Activated CD4-positive, alpha-beta T cell treated with anti-CD3 and anti-CD28 coated beads for 36 hours (primary cell): Measurements from ENCODE around the gene KRTAP10-11. TPM values are rescaled to one million over a fixed set of nuclear protein-coding genes. Genes with fewer than 3 reads are reported as not detected.
A peak's percentile ranks its signal among the peaks of the same experiment; 100 is the strongest.

Experiments
- ATAC-seq: fragments of 200-7000 bp; cut with Tn5 transposase; one replicate; pipeline ENCODE4 v1.10.0; 2021; ENCODE audit warnings: mild to moderate bottlenecking, moderate library complexity
- CTCF ChIA-PET: fragments of 350-600 bp; sonication (Branson Sonifier 250); formaldehyde crosslinking; loops from one replicate; lab custom pipeline; 2021; ENCODE audit warnings: antibody characterized with exemption; lab: Charles Lee
- POLR2A ChIA-PET: fragments of 350-600 bp; sonication (Branson Sonifier 250); formaldehyde crosslinking; loops from one replicate; lab custom pipeline; 2021; ENCODE audit warnings: antibody characterized with exemption, inconsistent platforms; lab: Charles Lee
- DNase-seq: peaks from one replicate; pipeline ENCODE4 v3.0.0-alpha.2; 2020
- H3K27ac Mint-ChIP-seq: one replicate; pipeline ENCODE4 v1.8.0; 2021; ENCODE audit warnings: mixed read lengths
- H3K27me3 Mint-ChIP-seq: one replicate; pipeline ENCODE4 v1.8.0; 2021; ENCODE audit warnings: mixed read lengths
- H3K36me3 Mint-ChIP-seq: one replicate; pipeline ENCODE4 v1.8.0; 2021; ENCODE audit warnings: low read depth, mixed read lengths
- H3K4me1 Mint-ChIP-seq: one replicate; pipeline ENCODE4 v1.8.0; 2021; ENCODE audit warnings: mixed read lengths
- H3K4me3 Mint-ChIP-seq: one replicate; pipeline ENCODE4 v1.8.0; 2021; ENCODE audit warnings: mild to moderate bottlenecking, moderate library complexity, mixed read lengths
- H3K9me3 Mint-ChIP-seq: one replicate; pipeline ENCODE4 v1.8.0; 2021; ENCODE audit warnings: low read depth, mixed read lengths
- intact Hi-C, 2 experiments: fragments of 100-400 bp; cut with DNase I in 1 of 2; cut with micrococcal nuclease in 1 of 2; formaldehyde crosslinking; loops; one replicate each; pipeline versions ENCODE4 v1.14.2 to v1.15.1; 2022 to 2024; cut with DNase I, micrococcal nuclease
- total RNA-seq, 2 experiments: library from RNA; stranded (reverse); gene quantifications; one replicate each; pipeline ENCODE4 v1.2.3, GENCODE V29; 2021

KRTAP10-11 gene
- total RNA-seq, 2 experiments from 2014 or later: not detected

GRCh38 chr21:44644878-44645277, 1.3 kb upstream of the KRTAP10-11 start:
- CTCF ChIA-PET: no interaction called here
- Mint-ChIP-seq H3K4me1 (no peaks in the 10 kb centered on the region), H3K4me3 (no peak overlapping the region), H3K36me3 (peaks cover 14% of the 10 kb centered on the region), H3K9me3 (peaks cover 32% of the 10 kb centered on the region), H3K27me3 (no peaks in the 10 kb centered on the region), H3K27ac (no peak overlapping the region)
- no peak for DNase-seq
- intact Hi-C loops: no loop called here
- POLR2A ChIA-PET: no interaction called here
- ATAC-seq: no peak

GRCh38 chr21:44647222-44647552, 973 bp downstream of the KRTAP10-11 start:
- Mint-ChIP-seq H3K9me3 (peaks cover 23% of the 10 kb centered on the region), H3K27me3 (no peaks in the 10 kb centered on the region), H3K27ac (no peak overlapping the region), H3K36me3 (peaks cover 12% of the 10 kb centered on the region), H3K4me3 (no peak overlapping the region), H3K4me1 (no peaks in the 10 kb centered on the region)
- POLR2A ChIA-PET: no interaction called here
- no peak for ATAC-seq
- no peak for DNase-seq
- intact Hi-C loops: no loop called here
- CTCF ChIA-PET: no interaction called here

GRCh38 chr21:44648557-44649311, 2.5 kb downstream of the KRTAP10-11 start:
- peaks cover 14% of the 10 kb centered on the region for H3K9me3 Mint-ChIP-seq
- H3K36me3 Mint-ChIP-seq: peaks cover 12% of the 10 kb centered on the region
- CTCF ChIA-PET: interaction anchor here (0.6 kb wide), 1 partner anchor 15 kb away, joined by 4 read pairs; no protein-coding TSS in a partner anchor
- DNase-seq (no peak), ATAC-seq (no peak)
- H3K4me1 Mint-ChIP-seq: peaks cover 3% of the 10 kb centered on the region
- intact Hi-C loops: no loop called here
- no peak overlapping the region for H3K4me3 Mint-ChIP-seq
- no peaks in the 10 kb centered on the region for H3K27me3 Mint-ChIP-seq
- POLR2A ChIA-PET: no interaction called here
- H3K27ac Mint-ChIP-seq: no peak overlapping the region

GRCh38 chr21:44649521-44650100, 3.4 kb downstream of the KRTAP10-11 start:
- intact Hi-C loops: loop anchor here in 1 of 2 experiments (5.0 kb wide), 1 partner anchor 32 kb away; no protein-coding TSS in a partner anchor
- H3K27ac Mint-ChIP-seq: no peak overlapping the region
- peaks cover 7% of the 10 kb centered on the region for H3K9me3 Mint-ChIP-seq
- H3K4me3 Mint-ChIP-seq: no peak overlapping the region
- no peak for ATAC-seq
- ChIA-PET POLR2A (no interaction called here), CTCF (interaction anchor here (0.6 kb wide), 1 partner anchor 15 kb away, joined by 4 read pairs; no protein-coding TSS in a partner anchor)
- peaks cover 11% of the 10 kb centered on the region for H3K4me1 Mint-ChIP-seq
- no peaks in the 10 kb centered on the region for H3K27me3 Mint-ChIP-seq
- no peak for DNase-seq
- peaks cover 7% of the 10 kb centered on the region for H3K36me3 Mint-ChIP-seq

GRCh38 chr21:44650265-44650972, 4.2 kb downstream of the KRTAP10-11 start:
- peaks cover 2% of the 10 kb centered on the region for H3K36me3 Mint-ChIP-seq
- ATAC-seq (no peak), DNase-seq (no peak)
- H3K4me3 Mint-ChIP-seq: no peak overlapping the region
- peaks cover 16% of the 10 kb centered on the region for H3K4me1 Mint-ChIP-seq
- intact Hi-C loops: loop anchor here in 1 of 2 experiments (5.0 kb wide), 1 partner anchor 33 kb away; no protein-coding TSS in a partner anchor
- H3K27me3 Mint-ChIP-seq: no peaks in the 10 kb centered on the region
- POLR2A ChIA-PET: no interaction called here
- peaks cover 2% of the 10 kb centered on the region for H3K9me3 Mint-ChIP-seq
- CTCF ChIA-PET: no interaction called here
- no peak overlapping the region for H3K27ac Mint-ChIP-seq

GRCh38 chr21:44650973-44651675, 4.9 kb downstream of the KRTAP10-11 start:
- H3K36me3 Mint-ChIP-seq: peaks cover 2% of the 10 kb centered on the region
- H3K27ac Mint-ChIP-seq: no peak overlapping the region
- intact Hi-C loops: loop anchor here in 1 of 2 experiments (5.0 kb wide), 1 partner anchor 34 kb away; no protein-coding TSS in a partner anchor
- H3K4me3 Mint-ChIP-seq: no peak overlapping the region
- no peak for DNase-seq
- peaks cover 6% of the 10 kb centered on the region for H3K9me3 Mint-ChIP-seq
- peaks cover 16% of the 10 kb centered on the region for H3K4me1 Mint-ChIP-seq
- H3K27me3 Mint-ChIP-seq: no peaks in the 10 kb centered on the region
- ChIA-PET CTCF (no interaction called here), POLR2A (no interaction called here)
- no peak for ATAC-seq

- Mint-ChIP-seq H3K9me3 (peaks cover 23% of the 10 kb centered on the region), H3K4me1 (peaks cover 32% of the 10 kb centered on the region), H3K4me3 (no peak overlapping the region), H3K27me3 (no peaks in the 10 kb centered on the region), H3K36me3 (peaks cover 16% of the 10 kb centered on the region), H3K27ac (no peak overlapping the region)
- intact Hi-C loops: loop anchor here in 1 of 2 experiments (5.0 kb wide), 1 partner anchor 36 kb away; no protein-coding TSS in a partner anchor
- CTCF ChIA-PET: interaction anchor here (0.9 kb wide), 1 partner anchor 140 kb away, joined by 4 read pairs; no protein-coding TSS in a partner anchor
- ATAC-seq: no peak
- no peak for DNase-seq
- POLR2A ChIA-PET: interaction anchor here (0.7 kb wide), 1 partner anchor 297 kb away, joined by 3 read pairs; no protein-coding TSS in a partner anchor
Observed at GRCh38 chr21:44653123-44653522, 6.9 kb downstream of the KRTAP10-11 start.

- intact Hi-C loops: loop anchor here in 1 of 2 experiments (5.0 kb wide), 1 partner anchor 37 kb away; no protein-coding TSS in a partner anchor
- ATAC-seq: no peak
- POLR2A ChIA-PET: interaction anchor here (0.7 kb wide), 2 partner anchors 296 to 1413 kb away, joined by 3 read pairs; no protein-coding TSS in a partner anchor
- peaks cover 23% of the 10 kb centered on the region for H3K9me3 Mint-ChIP-seq
- H3K36me3 Mint-ChIP-seq: peaks cover 17% of the 10 kb centered on the region
- H3K4me3 Mint-ChIP-seq: no peak overlapping the region
- CTCF ChIA-PET: interaction anchor here (0.7 to 0.9 kb wide), 3 partner anchors 20 to 274 kb away, joined by 3 to 4 read pairs (median 4); no protein-coding TSS in a partner anchor
- H3K4me1 Mint-ChIP-seq: peaks cover 40% of the 10 kb centered on the region
- DNase-seq: peak; percentile 35
- no peaks in the 10 kb centered on the region for H3K27me3 Mint-ChIP-seq
- peak overlapping the region; percentile 42 for H3K27ac Mint-ChIP-seq
Observed at GRCh38 chr21:44653656-44654575, 7.7 kb downstream of the KRTAP10-11 start.

- H3K36me3 Mint-ChIP-seq: peaks cover 17% of the 10 kb centered on the region
- ATAC-seq: no peak
- peaks cover 23% of the 10 kb centered on the region for H3K9me3 Mint-ChIP-seq
- H3K4me1 Mint-ChIP-seq: peaks cover 46% of the 10 kb centered on the region
- POLR2A ChIA-PET: interaction anchor here (0.5 kb wide), 1 partner anchor 941 kb away, joined by 3 read pairs; no protein-coding TSS in a partner anchor
- intact Hi-C loops: loop anchor here in 1 of 2 experiments (5.0 kb wide), 1 partner anchor 37 kb away; no protein-coding TSS in a partner anchor
- peak within 1 kb of the TSS; percentile 42 for H3K27ac Mint-ChIP-seq
- no peak for DNase-seq
- H3K4me3 Mint-ChIP-seq: no peak within 1 kb of the TSS
- CTCF ChIA-PET: interaction anchor here (0.8 kb wide), 1 partner anchor 21 kb away, joined by 3 read pairs; no protein-coding TSS in a partner anchor
- H3K27me3 Mint-ChIP-seq: no peaks in the 10 kb centered on the region
Observed at GRCh38 chr21:44654576-44655175, 8.5 kb downstream of the KRTAP10-11 start, which contains the start of gene KRTAP12-4. Gene KRTAP12-4 (minus strand): TSS chr21:44654659. CDS start chr21:44654614, 45 bp downstream.
